Measurements from ENCODE around the gene MYOM1. TPM values are rescaled to one million over a fixed set of nuclear protein-coding genes. Genes with fewer than 3 reads are reported as not detected.

Gene MYOM1
- total and polyA plus RNA-seq, 2 donors (not counting 3 experiments of a cell fraction or from before 2014, with no cell fraction given), result 0.08 TPM; not detected in 1

- peak; percentile 56 for TF ChIP-seq POLR2A (IDR thresholded peaks at IDR 0.05; ENCODE audit: low read depth, low read length)
- peak; percentile 18 for TF ChIP-seq JUN (IDR thresholded peaks at IDR 0.05; ENCODE audit: borderline replicate concordance, insufficient read depth, insufficient read length, low read depth)
- TF ChIP-seq GATA2 (IDR thresholded peaks at IDR 0.05; ENCODE audit: insufficient read depth, insufficient read length, low read depth, low read length), result peak; percentile 94
- TF ChIP-seq FOS (IDR thresholded peaks at IDR 0.05; ENCODE audit: borderline replicate concordance, insufficient read depth, low read length), result peak; percentile 30
- TF ChIP-seq, protein P1, sequence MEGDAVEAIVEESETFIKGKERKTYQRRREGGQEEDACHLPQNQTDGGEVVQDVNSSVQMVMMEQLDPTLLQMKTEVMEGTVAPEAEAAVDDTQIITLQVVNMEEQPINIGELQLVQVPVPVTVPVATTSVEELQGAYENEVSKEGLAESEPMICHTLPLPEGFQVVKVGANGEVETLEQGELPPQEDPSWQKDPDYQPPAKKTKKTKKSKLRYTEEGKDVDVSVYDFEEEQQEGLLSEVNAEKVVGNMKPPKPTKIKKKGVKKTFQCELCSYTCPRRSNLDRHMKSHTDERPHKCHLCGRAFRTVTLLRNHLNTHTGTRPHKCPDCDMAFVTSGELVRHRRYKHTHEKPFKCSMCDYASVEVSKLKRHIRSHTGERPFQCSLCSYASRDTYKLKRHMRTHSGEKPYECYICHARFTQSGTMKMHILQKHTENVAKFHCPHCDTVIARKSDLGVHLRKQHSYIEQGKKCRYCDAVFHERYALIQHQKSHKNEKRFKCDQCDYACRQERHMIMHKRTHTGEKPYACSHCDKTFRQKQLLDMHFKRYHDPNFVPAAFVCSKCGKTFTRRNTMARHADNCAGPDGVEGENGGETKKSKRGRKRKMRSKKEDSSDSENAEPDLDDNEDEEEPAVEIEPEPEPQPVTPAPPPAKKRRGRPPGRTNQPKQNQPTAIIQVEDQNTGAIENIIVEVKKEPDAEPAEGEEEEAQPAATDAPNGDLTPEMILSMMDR (IDR thresholded peaks at IDR 0.05; ENCODE audit: extremely low read depth in 1 of 2, insufficient read depth in 1 of 2, low read depth in 1 of 2, low read length in 2 of 2), result no peak
Observed at GRCh38 chr18:3246635-3247239, 27.0 kb upstream of the MYOM1 start.

More at GRCh38 chr18:3246635-3247239, 27.0 kb upstream of the MYOM1 start:
- DNase-seq (ENCODE audit: low read depth, low spot score) (no peak), FAIRE-seq (no peak)
- H3K27ac ChIP-seq (ENCODE audit: insufficient read depth, low read depth, low read length), result peak overlapping the region; percentile 83
- peak overlapping the region; percentile 6 to 75 (median 66) for H3K4me3 ChIP-seq (replicated peaks in 1 of 3; ENCODE audit: insufficient read depth in 1 of 3, low read depth in 1 of 3, low read length in 3 of 3)
- no peaks in the 10 kb centered on the region for H4K20me1 ChIP-seq (replicated peaks; ENCODE audit: control insufficient read depth, extremely low read depth, insufficient read depth, low read length)
- H3K9me1 ChIP-seq (replicated peaks; ENCODE audit: control insufficient read depth, extremely low read depth, insufficient read depth, low read length), result no peaks in the 10 kb centered on the region
- H3K4me2 ChIP-seq (ENCODE audit: insufficient read depth, low read length), result peak overlapping the region; percentile 74
- TSS peak; percentile 13 for BruUV-seq (replicated peaks)
- peak overlapping the region; percentile 100 for H3K9ac ChIP-seq (replicated peaks; ENCODE audit: extremely low read depth, insufficient read depth, low read length)
- intact Hi-C loops (cut with micrococcal nuclease) (loop anchor here (1.0 to 10.0 kb wide), 19 partner anchors 16 to 1659 kb away; partner anchors contain the start of genes LPIN2, METTL4, MYL12B and NDC80), dilution Hi-C loops (cut with MboI; ENCODE audit: extremely low pct_ligation_motif_present, low sequenced_read_pairs) (no loop called here)
- no peaks in the 10 kb centered on the region for H3K9me3 ChIP-seq (replicated peaks; ENCODE audit: control insufficient read depth, insufficient read depth, low read length)
- H3K79me2 ChIP-seq (ENCODE audit: control insufficient read depth, insufficient read depth, low read length), result peaks cover 40% of the 10 kb centered on the region
- H2AFZ ChIP-seq (ENCODE audit: low read depth, low read length), result peak overlapping the region; percentile 5
- no peaks in the 10 kb centered on the region for H3K27me3 ChIP-seq (ENCODE audit: control insufficient read depth in 2 of 2, insufficient read depth in 2 of 2, low read length in 2 of 2)
- CTCF ChIA-PET, result interaction anchor here (0.7 to 4.8 kb wide), 40 partner anchors 10 to 1661 kb away, joined by 3 to 54 read pairs (median 6); no protein-coding TSS in a partner anchor
- POLR2A ChIA-PET, result interaction anchor here (0.6 to 1.5 kb wide), 12 partner anchors 15 to 589 kb away, joined by 3 to 10 read pairs (median 4); no protein-coding TSS in a partner anchor
- H3K36me3 ChIP-seq (ENCODE audit: control insufficient read depth in 2 of 2, extremely low read depth in 1 of 2, insufficient read depth in 2 of 2, low read length in 2 of 2), result peaks cover 0 to 4% of the 10 kb centered on the region in 2 experiments
- H3K4me1 ChIP-seq (ENCODE audit: control insufficient read depth, extremely low read depth, insufficient read depth, low read length), result peaks cover 33% of the 10 kb centered on the region
